Sigmoid colon (tissue), 4 donors: ENCODE data around the gene CMPK1.

ENCODE experiments used
- EP300 ChIP-seq, 4 donors: sonication (generic); formaldehyde crosslinking; IDR thresholded peaks; one replicate each; pipeline ENCODE4 v1.6.1; 2017; ENCODE audit warnings: antibody characterized with exemption in 4 of 4
- POLR2A ChIP-seq, 2 donors: fragments of 450-650 bp; IDR thresholded peaks; one replicate each; pipeline ENCODE4 v1.6.1; 2016; ENCODE audit warnings: antibody characterized with exemption in 2 of 2, mild to moderate bottlenecking in 2 of 2, moderate library complexity in 2 of 2
- TF ChIP-seq, protein P1 (sequence below), 4 experiments: fragments of 450-650 bp in 3 of 4; fragments of 200-600 bp in 1 of 4; IDR thresholded peaks; one replicate each; pipeline ENCODE4 v1.5.1; 2016 to 2019; ENCODE audit warnings: antibody characterized with exemption in 4 of 4, mild to moderate bottlenecking in 3 of 4, moderate library complexity in 2 of 4

DNA sequence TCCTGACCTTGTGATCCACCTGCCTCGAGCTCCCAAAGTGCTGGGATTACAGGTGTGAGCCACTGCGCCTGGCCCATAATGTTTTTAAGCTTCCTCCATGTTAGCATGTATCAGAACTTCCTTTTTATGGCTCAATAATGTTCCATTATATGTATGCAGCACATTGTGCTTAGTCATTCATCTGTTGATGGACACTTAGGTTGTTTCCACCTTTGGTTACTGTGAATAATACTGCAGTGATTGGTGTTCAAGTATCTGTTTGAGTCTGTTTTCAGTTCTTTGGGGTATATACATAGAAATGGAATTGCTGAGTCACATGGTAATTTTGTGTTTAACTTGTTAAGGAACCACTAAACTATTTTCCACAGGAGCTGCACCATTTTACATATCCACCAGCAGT lies 17.7 kb downstream of the CMPK1 start:
- TF ChIP-seq, protein P1, sequence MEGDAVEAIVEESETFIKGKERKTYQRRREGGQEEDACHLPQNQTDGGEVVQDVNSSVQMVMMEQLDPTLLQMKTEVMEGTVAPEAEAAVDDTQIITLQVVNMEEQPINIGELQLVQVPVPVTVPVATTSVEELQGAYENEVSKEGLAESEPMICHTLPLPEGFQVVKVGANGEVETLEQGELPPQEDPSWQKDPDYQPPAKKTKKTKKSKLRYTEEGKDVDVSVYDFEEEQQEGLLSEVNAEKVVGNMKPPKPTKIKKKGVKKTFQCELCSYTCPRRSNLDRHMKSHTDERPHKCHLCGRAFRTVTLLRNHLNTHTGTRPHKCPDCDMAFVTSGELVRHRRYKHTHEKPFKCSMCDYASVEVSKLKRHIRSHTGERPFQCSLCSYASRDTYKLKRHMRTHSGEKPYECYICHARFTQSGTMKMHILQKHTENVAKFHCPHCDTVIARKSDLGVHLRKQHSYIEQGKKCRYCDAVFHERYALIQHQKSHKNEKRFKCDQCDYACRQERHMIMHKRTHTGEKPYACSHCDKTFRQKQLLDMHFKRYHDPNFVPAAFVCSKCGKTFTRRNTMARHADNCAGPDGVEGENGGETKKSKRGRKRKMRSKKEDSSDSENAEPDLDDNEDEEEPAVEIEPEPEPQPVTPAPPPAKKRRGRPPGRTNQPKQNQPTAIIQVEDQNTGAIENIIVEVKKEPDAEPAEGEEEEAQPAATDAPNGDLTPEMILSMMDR (IDR thresholded peaks at IDR 0.05), result no peak
- TF ChIP-seq EP300 (IDR thresholded peaks at IDR 0.05), result no peak
- TF ChIP-seq POLR2A (IDR thresholded peaks at IDR 0.05), result no peak
